Measurements from ENCODE around the gene SHB. TPM values are rescaled to one million over a fixed set of nuclear protein-coding genes. Genes with fewer than 3 reads are reported as not detected.
A peak's percentile ranks its signal among the peaks of the same experiment; 100 is the strongest.

Gene SHB
- total and polyA plus RNA-seq, 2 donors (not counting 1 experiment from before 2014, with no cell fraction given), result 9.9 to 13.9 TPM

GRCh38 chr9:38000332-38000731, 68.7 kb downstream of the SHB start:
- Histone ChIP-seq H3K27me3 (ENCODE audit: control insufficient read depth, insufficient read depth, low read length) (no peaks in the 10 kb centered on the region), H3K36me3 (ENCODE audit: control insufficient read depth, insufficient read depth, low read length) (no peaks in the 10 kb centered on the region), H3K9me3 (ENCODE audit: control insufficient read depth, insufficient read depth, low read depth, low read length) (no peaks in the 10 kb centered on the region), H2AFZ (ENCODE audit: low read length) (no peak overlapping the region), H3K4me1 (ENCODE audit: control insufficient read depth, extremely low read depth, insufficient read depth, low read length) (peaks cover 36% of the 10 kb centered on the region), H4K20me1 (ENCODE audit: control insufficient read depth, extremely low read depth, insufficient read depth, low read length) (no peaks in the 10 kb centered on the region), H3K79me2 (ENCODE audit: control insufficient read depth, insufficient read depth, low read length) (peaks cover 38% of the 10 kb centered on the region), H3K4me2 (ENCODE audit: extremely low read depth, insufficient read depth, low read length) (no peak overlapping the region), H3K4me3 (replicated peaks in 1 of 4; ENCODE audit: control extremely low read depth in 1 of 4, insufficient read depth in 1 of 4, low read depth in 3 of 4, low read length in 4 of 4) (no peak overlapping the region), H3K9ac (ENCODE audit: insufficient read depth, low read length) (no peak overlapping the region), H3K27ac (ENCODE audit: insufficient read depth, low read length) (no peak overlapping the region)
- TF ChIP-seq CTCF (conservative IDR thresholded peaks at IDR 0.05 in 1 of 2, IDR thresholded peaks at IDR 0.05 in 1 of 2; ENCODE audit: low read depth in 1 of 2, low read length in 2 of 2) (no peak), EZH2 (IDR thresholded peaks at IDR 0.05; ENCODE audit: low read length, missing control alignments) (no peak)
- DNase-seq (ENCODE audit: low read depth in 2 of 2), result no peak

- H3K4me2 ChIP-seq (ENCODE audit: extremely low read depth, insufficient read depth, low read length), result no peak overlapping the region
Measured at GRCh38 chr9:37999588-38000189, 69.3 kb downstream of the SHB start.

More at GRCh38 chr9:37999588-38000189, 69.3 kb downstream of the SHB start:
- Histone ChIP-seq H3K4me3 (replicated peaks in 1 of 4; ENCODE audit: control extremely low read depth in 1 of 4, insufficient read depth in 1 of 4, low read depth in 3 of 4, low read length in 4 of 4) (no peak overlapping the region), H3K9me3 (ENCODE audit: control insufficient read depth, insufficient read depth, low read depth, low read length) (no peaks in the 10 kb centered on the region), H3K27me3 (ENCODE audit: control insufficient read depth, insufficient read depth, low read length) (no peaks in the 10 kb centered on the region), H2AFZ (ENCODE audit: low read length) (no peak overlapping the region), H3K36me3 (ENCODE audit: control insufficient read depth, insufficient read depth, low read length) (no peaks in the 10 kb centered on the region), H4K20me1 (ENCODE audit: control insufficient read depth, extremely low read depth, insufficient read depth, low read length) (no peaks in the 10 kb centered on the region), H3K79me2 (ENCODE audit: control insufficient read depth, insufficient read depth, low read length) (peaks cover 36% of the 10 kb centered on the region), H3K27ac (ENCODE audit: insufficient read depth, low read length) (no peak overlapping the region), H3K4me1 (ENCODE audit: control insufficient read depth, extremely low read depth, insufficient read depth, low read length) (peaks cover 37% of the 10 kb centered on the region), H3K9ac (ENCODE audit: insufficient read depth, low read length) (no peak overlapping the region)
- TF ChIP-seq EZH2 (IDR thresholded peaks at IDR 0.05; ENCODE audit: low read length, missing control alignments) (no peak), CTCF (conservative IDR thresholded peaks at IDR 0.05 in 1 of 2, IDR thresholded peaks at IDR 0.05 in 1 of 2; ENCODE audit: low read depth in 1 of 2, low read length in 2 of 2) (no peak)
- peak in 1 of 2 donors; percentile 60 for DNase-seq (ENCODE audit: low read depth in 2 of 2)
